BJ (cell line): ENCODE data around the gene OR8K5. TPM values are rescaled to one million over a fixed set of nuclear protein-coding genes. Genes with fewer than 3 reads are reported as not detected.

ENCODE experiments used
- CTCF ChIA-PET: fragments of 350-600 bp; formaldehyde crosslinking; extraction: SDS; loops from one replicate; lab custom pipeline; 2021; ENCODE audit warnings: antibody characterized with exemption, inconsistent platforms; lab: Yijun Ruan, JAX
- POLR2A ChIA-PET: fragments of 300-600 bp; sonication (Branson Sonifier 250); formaldehyde crosslinking; extraction: SDS; loops from one replicate; lab custom pipeline; 2021; ENCODE audit warnings: antibody characterized with exemption; lab: Charles Lee
- DNase-seq: peaks from one replicate; pipeline ENCODE4 v3.0.0-alpha.2; 2011; ENCODE audit warnings: low read depth
- H3K27me3 ChIP-seq: 2 replicates; pipeline ENCODE4 v1.6.0; 2011; ENCODE audit warnings: low read length; ENCODE audit not compliant: control insufficient read depth, insufficient read depth
- H3K36me3 ChIP-seq: 2 replicates; pipeline ENCODE4 v1.5.1; 2011; ENCODE audit warnings: low read length; ENCODE audit not compliant: control insufficient read depth, insufficient read depth
- H3K4me3 ChIP-seq: 2 replicates; pipeline ENCODE4 v1.5.1; 2011; ENCODE audit warnings: low read depth, mild to moderate bottlenecking, control low read depth, low read length
- polyA plus RNA-seq: library from polyadenylated mRNA; depleted of rRNA; stranded (reverse); fragments of >200 nt; gene quantifications from 2 replicates; pipeline ENCODE4 v1.2.3, GENCODE V29; 2011
- TF ChIP-seq, protein P1 (sequence below): IDR thresholded peaks from 2 replicates; pipeline ENCODE4 v1.5.1; 2011; ENCODE audit warnings: low read depth, mild to moderate bottlenecking, control low read depth, inconsistent platforms, low read length, moderate library complexity; ENCODE audit not compliant: insufficient read depth

Gene OR8K5
- polyA plus RNA-seq, 1 experiment, result not detected

DNA sequence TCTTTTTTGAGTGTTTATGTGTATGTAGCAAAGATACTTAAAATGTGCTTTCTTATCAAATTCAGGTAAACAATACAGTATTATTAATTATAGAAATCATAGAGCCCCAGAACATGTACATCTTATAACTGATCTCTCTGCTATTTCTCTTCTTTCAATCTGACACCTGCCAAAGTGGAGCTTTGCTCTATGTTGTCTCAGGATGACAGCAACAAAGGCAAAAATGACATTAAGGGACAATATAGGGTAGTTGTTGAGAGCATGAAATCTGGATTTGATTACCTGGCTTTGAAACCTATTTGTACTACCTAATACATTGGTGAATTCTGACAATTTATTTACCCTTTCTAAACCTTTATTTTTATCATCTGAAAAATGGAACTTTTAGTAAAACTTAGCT is 23.3 kb upstream of the OR8K5 start:
- CTCF ChIA-PET, result no interaction called here
- Histone ChIP-seq H3K4me3 (no peak overlapping the region), H3K27me3 (no peaks in the 10 kb centered on the region), H3K36me3 (no peaks in the 10 kb centered on the region)
- TF ChIP-seq, protein P1, sequence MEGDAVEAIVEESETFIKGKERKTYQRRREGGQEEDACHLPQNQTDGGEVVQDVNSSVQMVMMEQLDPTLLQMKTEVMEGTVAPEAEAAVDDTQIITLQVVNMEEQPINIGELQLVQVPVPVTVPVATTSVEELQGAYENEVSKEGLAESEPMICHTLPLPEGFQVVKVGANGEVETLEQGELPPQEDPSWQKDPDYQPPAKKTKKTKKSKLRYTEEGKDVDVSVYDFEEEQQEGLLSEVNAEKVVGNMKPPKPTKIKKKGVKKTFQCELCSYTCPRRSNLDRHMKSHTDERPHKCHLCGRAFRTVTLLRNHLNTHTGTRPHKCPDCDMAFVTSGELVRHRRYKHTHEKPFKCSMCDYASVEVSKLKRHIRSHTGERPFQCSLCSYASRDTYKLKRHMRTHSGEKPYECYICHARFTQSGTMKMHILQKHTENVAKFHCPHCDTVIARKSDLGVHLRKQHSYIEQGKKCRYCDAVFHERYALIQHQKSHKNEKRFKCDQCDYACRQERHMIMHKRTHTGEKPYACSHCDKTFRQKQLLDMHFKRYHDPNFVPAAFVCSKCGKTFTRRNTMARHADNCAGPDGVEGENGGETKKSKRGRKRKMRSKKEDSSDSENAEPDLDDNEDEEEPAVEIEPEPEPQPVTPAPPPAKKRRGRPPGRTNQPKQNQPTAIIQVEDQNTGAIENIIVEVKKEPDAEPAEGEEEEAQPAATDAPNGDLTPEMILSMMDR, result no peak
- POLR2A ChIA-PET, result no interaction called here
- DNase-seq, result no peak

DNA sequence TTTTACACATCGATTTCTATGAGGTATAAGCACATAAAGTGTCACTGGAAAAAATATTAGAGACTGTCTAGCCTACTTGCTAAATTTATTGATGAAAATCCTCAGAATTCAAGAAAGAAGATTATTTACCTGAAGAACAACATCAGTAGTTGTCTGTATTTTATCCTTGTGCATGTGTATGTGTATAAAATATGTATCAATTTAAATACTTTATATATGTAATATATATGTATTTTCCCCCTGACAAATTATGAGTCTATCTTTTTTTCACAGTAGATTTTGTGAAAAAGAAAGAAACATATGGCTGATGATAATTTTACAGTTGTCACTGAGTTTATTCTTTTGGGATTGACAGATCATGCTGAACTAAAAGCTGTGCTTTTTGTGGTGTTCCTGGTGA is 16.2 kb upstream of the OR8K5 start, which contains the start of gene OR5J2:
TSS of gene OR5J2 (plus strand) at position 301 of the 400 bp plus-strand sequence. CDS start at position 301, 0 bp downstream.
- Histone ChIP-seq H3K36me3 (no peaks in the 10 kb centered on the region), H3K4me3 (no peak within 1 kb of the TSS), H3K27me3 (no peaks in the 10 kb centered on the region)
- no peak for DNase-seq
- ChIA-PET POLR2A (no interaction called here), CTCF (no interaction called here)
- TF ChIP-seq, protein P1, result no peak

DNA sequence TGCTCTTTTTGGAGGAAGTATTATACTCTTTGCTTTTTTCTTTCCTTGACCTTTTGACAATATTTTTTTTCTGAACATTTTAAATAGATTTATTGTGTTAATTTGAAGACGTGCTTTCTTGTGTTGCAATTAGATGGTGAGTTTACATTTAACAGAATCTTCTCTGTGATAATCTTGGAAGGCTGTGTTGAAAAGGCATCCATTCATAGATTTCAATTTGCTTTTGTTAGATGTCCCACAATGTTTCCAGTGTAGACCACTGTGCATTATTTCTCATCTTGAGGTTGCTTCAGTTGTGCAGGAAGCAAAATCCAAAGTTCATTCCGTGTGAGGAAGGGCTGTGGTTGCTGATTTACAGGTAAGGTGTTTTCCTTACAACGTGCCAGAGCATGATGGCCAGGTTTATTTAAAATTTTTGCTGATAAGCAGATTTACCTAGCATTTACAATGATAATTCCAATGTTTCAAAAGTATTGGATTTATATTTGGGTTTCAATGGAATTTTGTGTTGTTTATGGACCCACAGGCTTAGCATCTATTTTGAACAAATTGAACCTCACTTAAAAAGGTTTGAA is 12.2 kb upstream of the OR8K5 start:
- no peaks in the 10 kb centered on the region for H3K36me3 ChIP-seq
- CTCF ChIA-PET, result no interaction called here
- H3K4me3 ChIP-seq, result no peak overlapping the region
- POLR2A ChIA-PET, result no interaction called here
- no peaks in the 10 kb centered on the region for H3K27me3 ChIP-seq
- DNase-seq, result no peak
- TF ChIP-seq, protein P1, result no peak

DNA sequence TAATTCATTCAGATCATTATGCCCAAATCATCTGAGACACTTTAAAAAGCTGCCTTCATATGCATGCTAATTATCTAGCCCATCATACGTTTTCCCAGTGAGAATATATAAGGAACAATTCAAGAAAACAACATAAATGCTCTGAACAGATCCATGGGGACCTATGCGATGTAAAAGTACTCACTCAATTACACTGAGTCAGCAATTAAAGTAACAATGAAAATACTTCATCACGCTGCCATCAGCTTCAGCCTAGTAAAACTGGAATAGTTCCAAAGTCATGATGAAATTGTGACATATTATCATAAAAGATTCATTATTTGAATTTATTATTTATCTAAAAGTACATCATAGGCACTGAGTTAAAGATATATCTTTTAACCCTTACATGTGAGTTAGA is 3.7 kb upstream of the OR8K5 start:
- TF ChIP-seq, protein P1, result no peak
- POLR2A ChIA-PET, result no interaction called here
- no peak for DNase-seq
- Histone ChIP-seq H3K27me3 (no peaks in the 10 kb centered on the region), H3K4me3 (no peak overlapping the region), H3K36me3 (no peaks in the 10 kb centered on the region)
- CTCF ChIA-PET, result no interaction called here

DNA sequence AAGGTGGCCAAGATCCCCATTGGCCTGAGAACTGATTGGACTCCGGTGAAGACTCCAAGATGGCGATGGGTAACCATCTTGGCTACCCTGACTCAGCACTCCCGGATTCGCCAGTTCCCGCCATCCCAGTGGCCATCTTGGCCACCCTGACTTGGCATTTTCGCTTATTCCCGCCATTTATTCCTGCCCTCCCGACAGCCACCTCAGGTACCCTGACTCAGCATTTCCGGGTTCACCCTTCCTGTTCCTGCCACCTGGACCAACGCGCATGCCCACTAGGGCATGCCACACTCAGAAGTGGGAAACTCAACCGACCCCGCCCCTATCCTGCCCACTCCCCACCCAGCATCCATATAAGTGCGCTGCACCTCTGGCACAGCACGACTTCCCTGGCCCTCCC is 7.8 kb downstream of the OR8K5 start:
- no peaks in the 10 kb centered on the region for H3K27me3 ChIP-seq
- CTCF ChIA-PET, result no interaction called here
- TF ChIP-seq, protein P1, result no peak
- no peaks in the 10 kb centered on the region for H3K36me3 ChIP-seq
- H3K4me3 ChIP-seq, result no peak overlapping the region
- DNase-seq, result no peak
- POLR2A ChIA-PET, result no interaction called here
